HG03280 (cell line): Measurements from ENCODE around the gene EVPL.

Experiments
- ATAC-seq: cut with Tn5 transposase; IDR thresholded peaks from one replicate; pipeline ENCODE4 v1.9.1; 2021; ENCODE audit warnings: mild to moderate bottlenecking, moderate library complexity; ENCODE audit not compliant: unreplicated experiment

Gene EVPL

GRCh38 chr17:76018801-76019200, 8.3 kb downstream of the EVPL start:
- no peak for ATAC-seq

GRCh38 chr17:76018340-76018680, 8.8 kb downstream of the EVPL start:
- no peak for ATAC-seq

GRCh38 chr17:76017481-76018339, 9.4 kb downstream of the EVPL start:
- ATAC-seq: no peak

GRCh38 chr17:76014925-76015261, 12.2 kb downstream of the EVPL start:
- ATAC-seq: no peak

GRCh38 chr17:76014100-76014924, 12.8 kb downstream of the EVPL start:
- ATAC-seq: peak; percentile 79

- ATAC-seq: no peak
These were observed 13.7 kb downstream of the EVPL start for GRCh38 chr17:76013377-76013932.

GRCh38 chr17:76011951-76012350, 15.2 kb downstream of the EVPL start:
- ATAC-seq: no peak

- ATAC-seq: no peak
These were observed 17.0 kb downstream of the EVPL start for GRCh38 chr17:76009969-76010661.

GRCh38 chr17:76009447-76009846, 17.7 kb downstream of the EVPL start:
- no peak for ATAC-seq

GRCh38 chr17:76008630-76009425, 18.3 kb downstream of the EVPL start:
- ATAC-seq: no peak

- ATAC-seq: no peak
These were observed 18.9 kb downstream of the EVPL start for GRCh38 chr17:76008208-76008607.

GRCh38 chr17:76007850-76008165, 19.3 kb downstream of the EVPL start:
- no peak for ATAC-seq

GRCh38 chr17:76007131-76007849, 19.8 kb downstream of the EVPL start:
- ATAC-seq: no peak

- ATAC-seq: no peak
These were observed 21.6 kb downstream of the EVPL start for GRCh38 chr17:76005263-76006149.

- no peak for ATAC-seq
These were observed 22.3 kb downstream of the EVPL start for GRCh38 chr17:76004750-76005262.

GRCh38 chr17:76003915-76004314, 23.2 kb downstream of the EVPL start:
- ATAC-seq: no peak

GRCh38 chr17:76002100-76002499, 25.0 kb downstream of the EVPL start:
- ATAC-seq: no peak

- ATAC-seq: no peak
These were observed 26.2 kb downstream of the EVPL start, which contains the start of gene CDK3 for GRCh38 chr17:76000755-76001521. Gene CDK3, plus strand, starts transcription at chr17:76000855. Its CDS starts 571 bp downstream, at chr17:76001426.
